Prostate gland (tissue), 2 donors: ENCODE data around the gene CIT.

Experiments used
- CTCF ChIP-seq, 4 experiments: fragments of 200-600 bp in 2 of 4; fragments of 450-650 bp in 2 of 4; sonication (generic) in 2 of 4; IDR thresholded peaks; 1 replicate in 3 of 4; 2 replicates in 1 of 4; pipeline ENCODE4 v1.5.1; 2016 to 2019; ENCODE audit warnings: antibody characterized with exemption in 4 of 4, mild to moderate bottlenecking in 2 of 4, moderate library complexity in 2 of 4
- POLR2A ChIP-seq: fragments of 450-650 bp; IDR thresholded peaks from one replicate; pipeline ENCODE4 v1.6.1; 2016; ENCODE audit warnings: antibody characterized with exemption, mild to moderate bottlenecking
- POLR2AphosphoS5 ChIP-seq: sonication (generic); formaldehyde crosslinking; IDR thresholded peaks from one replicate; pipeline ENCODE4 v1.6.1; 2017; ENCODE audit warnings: antibody characterized with exemption

- TF ChIP-seq CTCF (IDR thresholded peaks at IDR 0.05) (no peak), POLR2AphosphoS5 (no peak), POLR2A (no peak)
These were observed 127.5 kb downstream of the CIT start for GRCh38 chr12:119749666-119750065.
